Measurements from ENCODE around the gene NKX2-1.

- no peak for TF ChIP-seq CTCF (IDR thresholded peaks at IDR 0.05)
- no peak for TF ChIP-seq POLR2A (IDR thresholded peaks at IDR 0.05)
Measured at GRCh38 chr14:36550899-36551298, 30.9 kb upstream of the NKX2-1 start.

Measured in vagina (tissue), 2 donors.